Measurements from ENCODE around the gene GCNT2.
"Not testable (repeated sequence)": the region's sequence is repeated elsewhere in the genome, so short reads cannot be mapped to it uniquely, and the experiment has no call there.

GCNT2 gene

GRCh38 chr6:10528158-10528981 is 7.2 kb downstream of the GCNT2 start:
- DNase-seq = peak in 1 of 2 donors; percentile 26
- no peak overlapping the region for H3K27ac ChIP-seq
- no peak for TF ChIP-seq CTCF (IDR thresholded peaks at IDR 0.05)

GRCh38 chr6:10529231-10529801 is 8.2 kb downstream of the GCNT2 start:
- Histone ChIP-seq H3K27ac (no peak overlapping the region), H3K4me3 (peak overlapping the region; percentile 13 to 34), H3K9me3 (no peaks in the 10 kb centered on the region), H3K27me3 (no peaks in the 10 kb centered on the region), H3K4me1 (no peaks in the 10 kb centered on the region), H3K36me3 (no peaks in the 10 kb centered on the region)
- intact Hi-C loops (cut with DNase I; ENCODE audit: low total_unique reads) = no loop called here
- no peak for TF ChIP-seq CTCF (IDR thresholded peaks at IDR 0.05)
- DNase-seq = no peak

More at GRCh38 chr6:10528158-10528981, 7.2 kb downstream of the GCNT2 start:
- no peaks in the 10 kb centered on the region for H3K9me3 ChIP-seq
- peak overlapping the region; percentile 13 to 34 for H3K4me3 ChIP-seq
- H3K36me3 ChIP-seq = no peaks in the 10 kb centered on the region
- intact Hi-C loops (cut with DNase I; ENCODE audit: low total_unique reads) = no loop called here
- no peaks in the 10 kb centered on the region for H3K4me1 ChIP-seq
- no peaks in the 10 kb centered on the region for H3K27me3 ChIP-seq

- peak overlapping the region in 1 of 2 donors; percentile 13 for H3K4me3 ChIP-seq
- DNase-seq; H3K4me1 ChIP-seq; H3K9me3 ChIP-seq; H3K27me3 ChIP-seq; intact Hi-C loops (cut with DNase I; ENCODE audit: low total_unique reads); H3K27ac ChIP-seq; H3K36me3 ChIP-seq: not testable (repeated sequence)
Observed at GRCh38 chr6:10529828-10530374, 8.8 kb downstream of the GCNT2 start.

- no peak overlapping the region for H3K27ac ChIP-seq
- H3K27me3 ChIP-seq = no peaks in the 10 kb centered on the region
- no peaks in the 10 kb centered on the region for H3K4me1 ChIP-seq
- intact Hi-C loops (cut with DNase I; ENCODE audit: low total_unique reads) = no loop called here
- no peak for DNase-seq
- TF ChIP-seq CTCF (IDR thresholded peaks at IDR 0.05) = no peak
- no peak overlapping the region for H3K4me3 ChIP-seq
- no peaks in the 10 kb centered on the region for H3K36me3 ChIP-seq
- H3K9me3 ChIP-seq = no peaks in the 10 kb centered on the region
Observed at GRCh38 chr6:10531503-10531902, 10.4 kb downstream of the GCNT2 start.

GRCh38 chr6:10531942-10532341 is 10.8 kb downstream of the GCNT2 start:
- Histone ChIP-seq H3K36me3 (no peaks in the 10 kb centered on the region), H3K27ac (no peak overlapping the region), H3K9me3 (no peaks in the 10 kb centered on the region), H3K4me1 (no peaks in the 10 kb centered on the region), H3K4me3 (no peak overlapping the region), H3K27me3 (no peaks in the 10 kb centered on the region)
- no peak for TF ChIP-seq CTCF (IDR thresholded peaks at IDR 0.05)
- intact Hi-C loops (cut with DNase I; ENCODE audit: low total_unique reads) = no loop called here
- peak in 1 of 2 donors; percentile 25 for DNase-seq

- TF ChIP-seq CTCF (IDR thresholded peaks at IDR 0.05) = no peak
- no peak overlapping the region for H3K27ac ChIP-seq
- H3K4me3 ChIP-seq = no peak overlapping the region
- H3K27me3 ChIP-seq = no peaks in the 10 kb centered on the region
- no peak for DNase-seq
- no peaks in the 10 kb centered on the region for H3K36me3 ChIP-seq
- intact Hi-C loops (cut with DNase I; ENCODE audit: low total_unique reads) = no loop called here
- H3K9me3 ChIP-seq = no peaks in the 10 kb centered on the region
- H3K4me1 ChIP-seq = no peaks in the 10 kb centered on the region
Observed at GRCh38 chr6:10532392-10532791, 11.2 kb downstream of the GCNT2 start.

Data from tibial artery (tissue), 4 donors.